K562 (cell line): Measurements from ENCODE around the gene PCDH9. TPM values are rescaled to one million over a fixed set of nuclear protein-coding genes. Genes with fewer than 3 reads are reported as not detected.

Experiments
- CBFA2T3 ChIP-seq: fragments of 450-650 bp; IDR thresholded peaks from 2 replicates; pipeline ENCODE4 v1.6.1; 2017
- ETV5 ChIP-seq: sonication (generic); formaldehyde crosslinking; IDR thresholded peaks from 2 replicates; pipeline ENCODE4 v1.4.0; 2020; ENCODE audit warnings: low read depth, mild to moderate bottlenecking, missing genetic modification reagents
- POLR2AphosphoS5 ChIP-seq: IDR thresholded peaks from 2 replicates; pipeline ENCODE4 v1.6.1; 2011; ENCODE audit warnings: mild to moderate bottlenecking, low read depth, low read length, moderate library complexity; ENCODE audit not compliant: control insufficient read depth, insufficient read depth
- ZNF586 ChIP-seq: fragments of 450-650 bp; formaldehyde crosslinking; conservative IDR thresholded peaks from 2 replicates; pipeline ENCODE4 v1.4.0; 2020; ENCODE audit warnings: mild to moderate bottlenecking, moderate library complexity
- ZNF77 ChIP-seq: fragments of 250-450 bp; sonication (Bioruptor Pico); IDR thresholded peaks from 2 replicates; pipeline ENCODE4 v1.5.0; 2020
- polyA plus RNA-seq, 8 experiments: library from polyadenylated mRNA; depleted of rRNA in 4 of 8; stranded (reverse) in 5 of 8; unstranded in 3 of 8; fragments of >200 nt; fragmentation: Nextera tagmentation in 2 of 8; fragmentation: Illumina TruSeq in 1 of 8; extraction: Ambion mirVana in 2 of 8; extraction: Trizol in 1 of 8; gene quantifications; 2 replicates each; pipeline versions ENCODE4 v1.2.1 to v1.2.3, GENCODE V29; 2011 to 2014; ENCODE audit warnings: inconsistent platforms in 1 of 8, missing spikeins in 1 of 8
- total RNA-seq, 7 experiments: library from RNA; depleted of rRNA in 6 of 7; stranded (reverse); fragments of >200 nt in 6 of 7; fragmentation: Illumina TruSeq in 2 of 7; extraction: Trizol in 2 of 7; gene quantifications; 2 replicates each; pipeline versions ENCODE4 v1.2.1 to v1.2.3, GENCODE V29; 2011 to 2021; ENCODE audit warnings: low replicate concordance in 1 of 7
- TF ChIP-seq, protein P1 (sequence below): fragments of 450-650 bp; IDR thresholded peaks from 2 replicates; pipeline ENCODE4 v1.6.1; 2016; ENCODE audit warnings: mild to moderate bottlenecking, moderate library complexity
- TF ChIP-seq, protein P2 (sequence below): fragments of 450-650 bp; formaldehyde crosslinking; IDR thresholded peaks from 2 replicates; pipeline ENCODE4 v1.4.0; 2020; ENCODE audit warnings: mild to moderate bottlenecking, mixed read lengths
- TF ChIP-seq, protein P3 (sequence below): IDR thresholded peaks from 2 replicates; pipeline ENCODE4 v1.6.1; 2011; ENCODE audit warnings: borderline replicate concordance, low read depth, mild to moderate bottlenecking, moderate library complexity, low read length; ENCODE audit not compliant: insufficient read depth, poor library complexity, severe bottlenecking
- TF ChIP-seq, protein P4 (sequence below): fragments of 250-450 bp; sonication (Bioruptor Pico); IDR thresholded peaks from 2 replicates; pipeline ENCODE4 v1.5.0; 2022; ENCODE audit warnings: mild to moderate bottlenecking

The PCDH9 gene
- total and polyA plus RNA-seq, 9 of the 15 experiments (the other 6 are each of a cell fraction or from before 2014, with no cell fraction given) = 1.1 to 6.7 (median 4.9) TPM

DNA sequence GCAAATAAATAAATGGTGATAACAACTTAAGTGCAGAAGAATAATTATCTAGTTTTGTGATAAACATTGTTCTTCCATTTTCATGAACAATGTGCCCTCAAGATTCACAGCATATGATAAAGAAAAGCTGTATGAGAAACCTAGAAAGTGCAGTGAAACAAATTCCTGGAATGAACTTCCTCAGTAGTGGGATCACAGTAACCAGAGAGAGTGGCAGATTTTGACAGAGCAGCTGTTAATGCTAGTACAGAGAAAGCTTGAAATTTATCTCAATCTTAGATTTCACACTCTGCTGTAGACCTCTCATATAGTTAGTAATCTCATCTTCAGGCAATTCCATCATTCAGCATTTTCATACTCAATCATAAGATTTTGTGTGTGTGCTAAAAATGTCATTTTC, 664.9 kb downstream of the PCDH9 start (continued):
- TF ChIP-seq, protein P1, sequence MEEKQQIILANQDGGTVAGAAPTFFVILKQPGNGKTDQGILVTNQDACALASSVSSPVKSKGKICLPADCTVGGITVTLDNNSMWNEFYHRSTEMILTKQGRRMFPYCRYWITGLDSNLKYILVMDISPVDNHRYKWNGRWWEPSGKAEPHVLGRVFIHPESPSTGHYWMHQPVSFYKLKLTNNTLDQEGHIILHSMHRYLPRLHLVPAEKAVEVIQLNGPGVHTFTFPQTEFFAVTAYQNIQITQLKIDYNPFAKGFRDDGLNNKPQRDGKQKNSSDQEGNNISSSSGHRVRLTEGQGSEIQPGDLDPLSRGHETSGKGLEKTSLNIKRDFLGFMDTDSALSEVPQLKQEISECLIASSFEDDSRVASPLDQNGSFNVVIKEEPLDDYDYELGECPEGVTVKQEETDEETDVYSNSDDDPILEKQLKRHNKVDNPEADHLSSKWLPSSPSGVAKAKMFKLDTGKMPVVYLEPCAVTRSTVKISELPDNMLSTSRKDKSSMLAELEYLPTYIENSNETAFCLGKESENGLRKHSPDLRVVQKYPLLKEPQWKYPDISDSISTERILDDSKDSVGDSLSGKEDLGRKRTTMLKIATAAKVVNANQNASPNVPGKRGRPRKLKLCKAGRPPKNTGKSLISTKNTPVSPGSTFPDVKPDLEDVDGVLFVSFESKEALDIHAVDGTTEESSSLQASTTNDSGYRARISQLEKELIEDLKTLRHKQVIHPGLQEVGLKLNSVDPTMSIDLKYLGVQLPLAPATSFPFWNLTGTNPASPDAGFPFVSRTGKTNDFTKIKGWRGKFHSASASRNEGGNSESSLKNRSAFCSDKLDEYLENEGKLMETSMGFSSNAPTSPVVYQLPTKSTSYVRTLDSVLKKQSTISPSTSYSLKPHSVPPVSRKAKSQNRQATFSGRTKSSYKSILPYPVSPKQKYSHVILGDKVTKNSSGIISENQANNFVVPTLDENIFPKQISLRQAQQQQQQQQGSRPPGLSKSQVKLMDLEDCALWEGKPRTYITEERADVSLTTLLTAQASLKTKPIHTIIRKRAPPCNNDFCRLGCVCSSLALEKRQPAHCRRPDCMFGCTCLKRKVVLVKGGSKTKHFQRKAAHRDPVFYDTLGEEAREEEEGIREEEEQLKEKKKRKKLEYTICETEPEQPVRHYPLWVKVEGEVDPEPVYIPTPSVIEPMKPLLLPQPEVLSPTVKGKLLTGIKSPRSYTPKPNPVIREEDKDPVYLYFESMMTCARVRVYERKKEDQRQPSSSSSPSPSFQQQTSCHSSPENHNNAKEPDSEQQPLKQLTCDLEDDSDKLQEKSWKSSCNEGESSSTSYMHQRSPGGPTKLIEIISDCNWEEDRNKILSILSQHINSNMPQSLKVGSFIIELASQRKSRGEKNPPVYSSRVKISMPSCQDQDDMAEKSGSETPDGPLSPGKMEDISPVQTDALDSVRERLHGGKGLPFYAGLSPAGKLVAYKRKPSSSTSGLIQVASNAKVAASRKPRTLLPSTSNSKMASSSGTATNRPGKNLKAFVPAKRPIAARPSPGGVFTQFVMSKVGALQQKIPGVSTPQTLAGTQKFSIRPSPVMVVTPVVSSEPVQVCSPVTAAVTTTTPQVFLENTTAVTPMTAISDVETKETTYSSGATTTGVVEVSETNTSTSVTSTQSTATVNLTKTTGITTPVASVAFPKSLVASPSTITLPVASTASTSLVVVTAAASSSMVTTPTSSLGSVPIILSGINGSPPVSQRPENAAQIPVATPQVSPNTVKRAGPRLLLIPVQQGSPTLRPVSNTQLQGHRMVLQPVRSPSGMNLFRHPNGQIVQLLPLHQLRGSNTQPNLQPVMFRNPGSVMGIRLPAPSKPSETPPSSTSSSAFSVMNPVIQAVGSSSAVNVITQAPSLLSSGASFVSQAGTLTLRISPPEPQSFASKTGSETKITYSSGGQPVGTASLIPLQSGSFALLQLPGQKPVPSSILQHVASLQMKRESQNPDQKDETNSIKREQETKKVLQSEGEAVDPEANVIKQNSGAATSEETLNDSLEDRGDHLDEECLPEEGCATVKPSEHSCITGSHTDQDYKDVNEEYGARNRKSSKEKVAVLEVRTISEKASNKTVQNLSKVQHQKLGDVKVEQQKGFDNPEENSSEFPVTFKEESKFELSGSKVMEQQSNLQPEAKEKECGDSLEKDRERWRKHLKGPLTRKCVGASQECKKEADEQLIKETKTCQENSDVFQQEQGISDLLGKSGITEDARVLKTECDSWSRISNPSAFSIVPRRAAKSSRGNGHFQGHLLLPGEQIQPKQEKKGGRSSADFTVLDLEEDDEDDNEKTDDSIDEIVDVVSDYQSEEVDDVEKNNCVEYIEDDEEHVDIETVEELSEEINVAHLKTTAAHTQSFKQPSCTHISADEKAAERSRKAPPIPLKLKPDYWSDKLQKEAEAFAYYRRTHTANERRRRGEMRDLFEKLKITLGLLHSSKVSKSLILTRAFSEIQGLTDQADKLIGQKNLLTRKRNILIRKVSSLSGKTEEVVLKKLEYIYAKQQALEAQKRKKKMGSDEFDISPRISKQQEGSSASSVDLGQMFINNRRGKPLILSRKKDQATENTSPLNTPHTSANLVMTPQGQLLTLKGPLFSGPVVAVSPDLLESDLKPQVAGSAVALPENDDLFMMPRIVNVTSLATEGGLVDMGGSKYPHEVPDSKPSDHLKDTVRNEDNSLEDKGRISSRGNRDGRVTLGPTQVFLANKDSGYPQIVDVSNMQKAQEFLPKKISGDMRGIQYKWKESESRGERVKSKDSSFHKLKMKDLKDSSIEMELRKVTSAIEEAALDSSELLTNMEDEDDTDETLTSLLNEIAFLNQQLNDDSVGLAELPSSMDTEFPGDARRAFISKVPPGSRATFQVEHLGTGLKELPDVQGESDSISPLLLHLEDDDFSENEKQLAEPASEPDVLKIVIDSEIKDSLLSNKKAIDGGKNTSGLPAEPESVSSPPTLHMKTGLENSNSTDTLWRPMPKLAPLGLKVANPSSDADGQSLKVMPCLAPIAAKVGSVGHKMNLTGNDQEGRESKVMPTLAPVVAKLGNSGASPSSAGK = no peak
- TF ChIP-seq ZNF586 (no peak), POLR2AphosphoS5 (no peak), ETV5 (CRISPR knock-in tag) (no peak), CBFA2T3 (no peak), ZNF77 (CRISPR knock-in tag) (no peak)
- TF ChIP-seq, protein P2, sequence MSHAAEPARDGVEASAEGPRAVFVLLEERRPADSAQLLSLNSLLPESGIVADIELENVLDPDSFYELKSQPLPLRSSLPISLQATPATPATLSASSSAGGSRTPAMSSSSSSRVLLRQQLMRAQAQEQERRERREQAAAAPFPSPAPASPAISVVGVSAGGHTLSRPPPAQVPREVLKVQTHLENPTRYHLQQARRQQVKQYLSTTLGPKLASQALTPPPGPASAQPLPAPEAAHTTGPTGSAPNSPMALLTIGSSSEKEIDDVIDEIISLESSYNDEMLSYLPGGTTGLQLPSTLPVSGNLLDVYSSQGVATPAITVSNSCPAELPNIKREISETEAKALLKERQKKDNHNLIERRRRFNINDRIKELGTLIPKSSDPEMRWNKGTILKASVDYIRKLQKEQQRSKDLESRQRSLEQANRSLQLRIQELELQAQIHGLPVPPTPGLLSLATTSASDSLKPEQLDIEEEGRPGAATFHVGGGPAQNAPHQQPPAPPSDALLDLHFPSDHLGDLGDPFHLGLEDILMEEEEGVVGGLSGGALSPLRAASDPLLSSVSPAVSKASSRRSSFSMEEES (CRISPR knock-in tag) = no peak
- TF ChIP-seq, protein P3, sequence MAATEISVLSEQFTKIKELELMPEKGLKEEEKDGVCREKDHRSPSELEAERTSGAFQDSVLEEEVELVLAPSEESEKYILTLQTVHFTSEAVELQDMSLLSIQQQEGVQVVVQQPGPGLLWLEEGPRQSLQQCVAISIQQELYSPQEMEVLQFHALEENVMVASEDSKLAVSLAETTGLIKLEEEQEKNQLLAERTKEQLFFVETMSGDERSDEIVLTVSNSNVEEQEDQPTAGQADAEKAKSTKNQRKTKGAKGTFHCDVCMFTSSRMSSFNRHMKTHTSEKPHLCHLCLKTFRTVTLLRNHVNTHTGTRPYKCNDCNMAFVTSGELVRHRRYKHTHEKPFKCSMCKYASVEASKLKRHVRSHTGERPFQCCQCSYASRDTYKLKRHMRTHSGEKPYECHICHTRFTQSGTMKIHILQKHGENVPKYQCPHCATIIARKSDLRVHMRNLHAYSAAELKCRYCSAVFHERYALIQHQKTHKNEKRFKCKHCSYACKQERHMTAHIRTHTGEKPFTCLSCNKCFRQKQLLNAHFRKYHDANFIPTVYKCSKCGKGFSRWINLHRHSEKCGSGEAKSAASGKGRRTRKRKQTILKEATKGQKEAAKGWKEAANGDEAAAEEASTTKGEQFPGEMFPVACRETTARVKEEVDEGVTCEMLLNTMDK = no peak
- TF ChIP-seq, protein P4, sequence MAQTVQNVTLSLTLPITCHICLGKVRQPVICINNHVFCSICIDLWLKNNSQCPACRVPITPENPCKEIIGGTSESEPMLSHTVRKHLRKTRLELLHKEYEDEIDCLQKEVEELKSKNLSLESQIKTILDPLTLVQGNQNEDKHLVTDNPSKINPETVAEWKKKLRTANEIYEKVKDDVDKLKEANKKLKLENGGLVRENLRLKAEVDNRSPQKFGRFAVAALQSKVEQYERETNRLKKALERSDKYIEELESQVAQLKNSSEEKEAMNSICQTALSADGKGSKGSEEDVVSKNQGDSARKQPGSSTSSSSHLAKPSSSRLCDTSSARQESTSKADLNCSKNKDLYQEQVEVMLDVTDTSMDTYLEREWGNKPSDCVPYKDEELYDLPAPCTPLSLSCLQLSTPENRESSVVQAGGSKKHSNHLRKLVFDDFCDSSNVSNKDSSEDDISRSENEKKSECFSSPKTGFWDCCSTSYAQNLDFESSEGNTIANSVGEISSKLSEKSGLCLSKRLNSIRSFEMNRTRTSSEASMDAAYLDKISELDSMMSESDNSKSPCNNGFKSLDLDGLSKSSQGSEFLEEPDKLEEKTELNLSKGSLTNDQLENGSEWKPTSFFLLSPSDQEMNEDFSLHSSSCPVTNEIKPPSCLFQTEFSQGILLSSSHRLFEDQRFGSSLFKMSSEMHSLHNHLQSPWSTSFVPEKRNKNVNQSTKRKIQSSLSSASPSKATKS = no peak
